GM03348 (cell line): ENCODE measurements around the gene RASSF5.

Experiments used
- DNase-seq: peaks from one replicate; pipeline ENCODE4 v3.0.0; 2012; ENCODE audit warnings: low spot score

RASSF5 gene

DNA sequence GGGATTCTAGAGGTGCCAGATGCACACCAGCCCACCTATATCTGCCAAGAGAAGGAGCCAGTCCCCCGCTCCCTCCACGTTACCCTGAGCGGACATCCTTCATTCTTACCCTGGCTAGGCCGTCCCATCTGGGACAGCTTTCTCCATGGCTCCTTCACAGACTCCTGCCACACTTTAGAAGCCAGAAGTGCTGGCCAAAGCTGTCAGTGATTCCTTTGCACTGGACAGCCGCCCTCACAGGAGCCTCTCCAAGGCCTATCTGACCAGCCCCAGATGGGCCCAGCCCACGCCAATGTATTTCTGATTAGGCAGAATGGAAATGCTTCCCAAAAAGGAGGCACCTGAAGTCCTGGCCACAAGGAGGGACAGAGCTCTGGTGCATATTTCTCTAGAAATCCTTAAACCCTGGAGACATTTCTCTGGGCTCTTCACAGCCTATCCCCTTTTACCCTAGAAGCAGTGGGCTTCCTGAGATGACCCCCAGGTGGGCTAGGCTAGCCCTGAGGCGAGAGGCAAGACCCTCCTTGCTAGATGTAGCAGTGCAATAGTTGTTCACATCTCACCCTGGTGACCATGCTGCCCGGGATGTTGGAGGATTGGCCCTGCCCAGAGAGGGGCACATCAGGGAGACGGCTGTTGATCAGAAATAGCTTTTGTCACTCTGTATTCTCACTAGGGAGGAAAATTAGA, 44.1 kb downstream of the RASSF5 start:
- no peak for DNase-seq

DNA sequence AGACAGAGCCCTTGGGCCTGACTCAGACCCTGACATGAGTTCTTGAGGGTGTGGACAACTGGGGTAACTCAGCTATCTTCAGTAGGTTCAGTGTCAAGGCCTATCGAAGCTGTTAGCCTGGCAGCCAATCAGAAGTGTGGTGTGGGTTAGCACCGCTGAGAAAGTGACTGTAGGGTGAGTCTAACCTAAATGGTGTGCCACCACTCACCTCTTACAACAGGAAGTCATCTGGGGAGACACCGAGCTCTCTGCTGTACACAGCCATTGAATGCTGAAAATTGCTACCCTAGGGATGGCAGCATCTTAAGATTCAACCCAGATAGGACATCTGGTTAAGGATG, 44.6 kb downstream of the RASSF5 start:
- DNase-seq = no peak

DNA sequence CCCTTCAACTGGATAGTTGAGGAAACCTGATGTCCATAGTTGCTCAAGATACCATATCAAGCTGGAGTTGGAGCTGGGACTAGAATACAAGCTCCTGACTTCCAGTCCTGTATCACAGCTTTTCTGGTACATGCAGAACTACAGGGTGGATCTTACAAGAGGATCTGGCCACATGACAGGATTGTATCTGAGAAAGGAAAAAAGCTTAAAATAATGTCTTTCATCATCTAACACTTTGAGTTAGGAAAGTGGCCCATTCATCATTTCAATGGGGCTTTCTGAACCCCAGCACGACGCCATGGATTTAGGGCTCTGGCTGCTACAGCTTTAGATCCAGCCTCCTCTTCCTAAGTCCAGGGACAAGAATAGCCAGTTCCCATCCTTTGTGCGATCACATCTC, 46.9 kb downstream of the RASSF5 start:
- DNase-seq = no peak

DNA sequence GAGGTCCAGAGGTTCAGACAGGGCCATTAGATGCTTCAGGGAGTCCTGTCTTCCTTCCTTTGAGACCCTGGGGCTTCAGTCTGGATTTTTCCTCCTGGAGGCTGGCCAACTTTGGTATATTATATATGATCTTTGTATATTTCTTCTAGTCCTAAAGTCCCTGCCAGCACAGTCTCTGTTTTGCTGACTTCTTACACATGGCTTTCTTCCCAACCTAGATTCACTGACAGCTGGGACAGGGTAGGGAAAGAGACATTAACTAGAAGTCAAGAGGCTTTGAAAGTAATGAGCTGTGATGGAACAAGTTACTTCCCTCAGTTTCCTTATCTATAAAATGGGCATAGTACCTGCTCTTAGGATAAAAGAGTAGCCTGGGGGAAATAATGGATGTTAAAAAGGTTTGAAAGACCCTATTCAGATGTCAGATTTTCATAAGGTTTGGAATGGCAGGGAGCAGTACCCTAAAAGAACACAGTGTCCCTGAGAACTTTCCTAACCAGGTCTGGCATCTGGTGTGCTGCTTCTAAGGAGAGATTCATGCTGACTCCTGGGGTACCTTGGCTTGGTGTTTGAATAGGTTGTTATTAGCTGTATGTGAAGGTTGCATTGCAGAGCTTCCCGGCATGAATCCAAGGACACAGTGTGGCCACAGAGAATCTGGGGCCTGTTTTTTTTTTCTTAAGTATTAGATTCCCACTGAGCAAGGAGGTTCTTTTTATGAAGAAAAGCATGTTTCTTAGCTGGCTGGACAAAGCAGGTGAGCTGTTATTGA, 47.6 kb downstream of the RASSF5 start:
- DNase-seq = no peak

DNA sequence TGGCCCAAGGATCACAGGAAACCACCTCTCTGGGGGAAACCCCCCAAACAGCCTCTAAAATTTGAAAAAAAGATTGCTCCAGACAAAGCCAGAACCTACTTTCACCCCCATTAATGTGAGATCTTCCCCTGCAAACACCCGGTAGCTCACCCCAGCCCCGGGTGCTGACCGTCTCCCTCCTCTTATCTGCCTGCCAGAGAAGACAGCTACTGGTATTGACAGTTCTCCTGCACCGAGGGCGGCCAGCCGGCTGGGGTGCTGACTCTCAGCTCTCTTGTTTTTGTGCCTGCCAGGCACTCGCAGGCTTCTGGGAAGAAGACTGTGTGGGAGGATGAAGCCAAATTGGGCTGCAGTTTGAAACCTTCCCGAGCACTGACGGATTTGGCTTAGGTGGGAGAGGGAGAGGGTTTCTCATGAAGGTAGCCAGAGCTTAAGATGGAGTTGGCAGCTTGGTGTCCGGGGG, 48.2 kb downstream of the RASSF5 start:
- DNase-seq = peak; percentile 55

DNA sequence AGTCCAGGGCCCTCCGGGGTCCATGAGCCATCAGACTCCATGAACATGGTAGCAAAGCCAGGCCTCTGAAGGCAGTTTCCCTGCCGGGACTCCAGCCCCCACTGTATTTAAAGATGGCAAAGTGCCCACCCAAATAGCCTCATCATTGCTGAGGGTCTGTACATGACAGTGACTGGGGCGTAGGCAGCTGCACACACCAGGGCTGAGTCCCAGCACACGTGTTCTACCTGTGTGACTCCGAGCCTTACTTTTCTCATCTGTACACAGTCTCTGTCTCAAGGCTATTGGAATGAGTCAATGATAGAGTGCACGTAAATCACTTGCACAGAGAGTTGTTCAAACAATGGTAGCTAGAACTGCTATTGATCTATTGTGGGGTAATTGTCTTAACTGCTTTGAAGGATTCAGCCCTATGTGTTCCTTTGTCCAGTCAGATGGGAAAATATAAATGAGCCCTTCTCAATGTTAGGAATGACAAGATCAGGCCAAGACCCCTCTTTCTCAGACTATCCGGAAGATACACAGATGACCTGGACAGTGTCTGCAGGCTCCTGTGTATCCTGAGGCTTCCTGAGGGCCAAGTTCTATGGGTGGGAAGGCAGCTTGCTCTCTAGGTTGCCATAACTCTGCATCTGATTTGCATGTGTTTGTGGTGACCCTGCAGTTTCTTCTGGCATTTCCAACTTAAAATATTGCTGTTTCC, 48.9 kb downstream of the RASSF5 start:
- DNase-seq = no peak

DNA sequence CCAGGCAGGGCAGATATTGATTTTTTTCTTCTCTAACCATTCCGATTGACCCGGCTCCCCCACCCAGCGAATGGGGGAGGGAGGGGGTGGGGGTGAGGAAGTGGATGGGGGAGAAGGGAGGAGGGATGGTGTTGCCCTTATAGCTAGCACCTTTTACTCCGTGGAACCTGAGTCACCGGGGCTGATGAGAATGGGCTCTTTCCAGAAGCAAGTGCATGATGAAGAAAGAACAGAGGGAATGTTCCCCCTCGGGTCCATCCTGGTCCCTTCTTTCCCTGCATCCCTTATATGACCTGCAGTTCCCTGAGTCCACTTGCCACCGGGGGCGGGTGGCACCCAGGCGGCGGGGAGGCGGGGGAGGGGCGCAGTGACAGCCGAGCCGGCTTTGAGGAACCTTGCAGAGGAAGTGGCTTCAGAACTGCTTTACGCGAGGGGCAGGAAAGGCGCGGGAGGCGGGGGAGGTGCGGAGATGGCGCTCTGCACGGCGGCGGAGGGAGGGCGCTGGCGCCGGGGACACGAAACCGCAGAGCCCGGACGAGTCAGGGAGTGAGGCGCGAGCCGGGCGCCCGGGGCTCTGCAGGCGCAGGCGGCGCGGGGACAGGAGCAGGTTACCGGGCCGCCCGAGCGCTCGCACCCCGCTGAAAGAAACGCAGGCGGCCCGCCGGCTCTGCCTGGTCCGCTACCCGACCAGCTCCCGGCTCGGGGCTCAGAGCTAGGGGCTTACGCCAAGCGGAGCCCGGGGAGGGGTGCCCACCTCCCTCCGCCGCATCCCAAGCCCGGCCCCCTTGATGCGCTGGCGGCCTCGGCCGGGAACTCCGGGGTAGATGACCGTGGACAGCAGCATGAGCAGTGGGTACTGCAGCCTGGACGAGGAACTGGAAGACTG, 49.7 kb downstream of the RASSF5 start:
- peak; percentile 74 for DNase-seq

DNA sequence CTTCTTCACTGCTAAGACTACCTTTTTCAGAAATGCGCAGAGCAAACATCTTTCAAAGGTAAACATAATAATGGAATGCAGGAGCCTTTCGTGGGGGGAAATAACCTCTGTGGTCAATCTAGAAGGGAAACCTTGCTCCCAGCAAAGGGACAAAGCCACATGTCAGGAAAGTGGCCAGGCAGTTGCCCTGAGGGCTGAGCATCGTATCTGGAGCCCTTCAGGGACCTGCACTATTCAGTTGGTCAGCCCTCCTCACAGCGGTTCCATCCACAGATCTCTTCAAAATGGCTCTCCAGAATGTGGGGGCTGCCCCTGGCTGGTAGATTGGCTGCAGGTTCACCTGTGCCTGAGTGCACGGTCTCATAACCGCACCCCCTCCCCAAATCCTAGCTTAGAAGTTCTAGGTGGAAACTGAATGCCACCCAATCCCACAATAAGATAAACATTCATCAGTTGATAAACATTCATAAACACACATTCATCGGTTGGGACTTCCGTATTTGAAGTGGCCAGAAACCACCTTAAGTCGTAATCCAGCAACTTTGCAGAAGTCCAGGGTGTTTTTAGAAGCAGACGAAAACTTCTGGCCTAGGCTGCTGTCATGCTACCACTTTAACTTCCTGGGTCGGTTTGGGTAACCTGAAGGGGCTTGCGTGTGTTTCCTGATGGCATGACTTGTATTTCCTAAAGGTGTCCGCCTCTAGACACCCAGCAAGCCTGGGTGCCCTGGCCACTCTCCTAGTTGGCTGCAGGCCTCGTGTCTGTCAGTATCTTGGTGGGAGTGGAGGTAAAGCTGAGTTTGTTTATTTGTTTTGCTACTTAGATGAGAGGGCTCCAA, 50.5 kb downstream of the RASSF5 start:
- no peak for DNase-seq

DNA sequence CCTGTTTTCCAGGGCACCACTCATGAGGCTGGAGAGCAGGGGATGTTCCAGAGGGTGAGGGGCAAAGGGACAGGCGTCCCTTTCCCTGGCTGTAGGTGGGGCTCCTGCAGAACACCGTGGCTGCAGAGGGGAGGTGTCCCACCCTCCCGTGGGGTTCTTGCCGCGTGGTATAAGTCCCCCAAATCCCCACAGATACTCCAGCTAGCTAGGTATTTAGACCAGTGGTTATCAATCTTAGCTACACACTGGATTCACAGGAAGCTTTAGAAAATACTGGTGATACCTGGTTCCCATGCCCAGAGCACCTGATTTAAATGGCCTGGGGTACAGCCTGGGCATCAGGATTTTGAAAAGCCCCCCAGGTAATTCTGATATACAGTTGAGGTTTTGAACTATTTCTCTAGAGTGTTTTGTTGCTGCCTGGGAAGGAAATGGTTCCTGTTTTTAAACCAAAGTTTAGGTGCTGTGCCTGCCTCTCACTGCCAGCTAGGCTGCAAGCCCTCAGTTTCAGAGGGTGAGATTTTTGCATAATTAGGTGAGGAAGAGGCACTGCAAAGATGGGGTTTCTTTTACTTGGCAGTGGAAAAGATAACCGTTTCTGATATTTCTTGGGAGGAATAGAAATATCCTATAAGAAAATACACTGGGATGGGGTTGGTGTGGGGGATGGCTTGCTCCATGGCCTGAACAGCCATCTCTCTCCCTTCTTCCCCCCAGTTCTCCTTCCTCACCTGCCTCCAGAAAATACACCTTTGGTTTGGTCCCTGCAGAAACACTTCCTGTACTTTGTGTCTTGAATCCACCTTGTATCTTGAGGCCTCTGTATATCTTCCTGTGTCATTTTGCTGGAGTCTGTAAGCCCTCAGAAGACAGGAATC, 51.7 kb downstream of the RASSF5 start:
- DNase-seq = no peak

DNA sequence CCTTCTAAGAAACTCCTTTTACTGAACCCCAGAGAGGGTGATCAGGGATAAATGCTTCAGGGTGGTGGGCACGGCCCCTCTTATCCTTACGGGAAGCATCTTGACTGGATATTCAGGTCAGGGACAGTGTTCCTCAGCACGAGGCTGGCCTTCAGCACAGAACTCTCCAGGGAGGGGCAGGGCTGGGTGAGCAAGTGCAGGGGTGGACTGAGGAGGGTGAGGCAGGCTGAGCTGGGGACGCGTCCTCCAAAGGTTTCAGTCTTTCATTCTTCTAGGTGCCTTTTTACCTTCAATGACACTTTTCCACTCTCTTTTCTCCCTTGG, 52.3 kb downstream of the RASSF5 start:
- no peak for DNase-seq

DNA sequence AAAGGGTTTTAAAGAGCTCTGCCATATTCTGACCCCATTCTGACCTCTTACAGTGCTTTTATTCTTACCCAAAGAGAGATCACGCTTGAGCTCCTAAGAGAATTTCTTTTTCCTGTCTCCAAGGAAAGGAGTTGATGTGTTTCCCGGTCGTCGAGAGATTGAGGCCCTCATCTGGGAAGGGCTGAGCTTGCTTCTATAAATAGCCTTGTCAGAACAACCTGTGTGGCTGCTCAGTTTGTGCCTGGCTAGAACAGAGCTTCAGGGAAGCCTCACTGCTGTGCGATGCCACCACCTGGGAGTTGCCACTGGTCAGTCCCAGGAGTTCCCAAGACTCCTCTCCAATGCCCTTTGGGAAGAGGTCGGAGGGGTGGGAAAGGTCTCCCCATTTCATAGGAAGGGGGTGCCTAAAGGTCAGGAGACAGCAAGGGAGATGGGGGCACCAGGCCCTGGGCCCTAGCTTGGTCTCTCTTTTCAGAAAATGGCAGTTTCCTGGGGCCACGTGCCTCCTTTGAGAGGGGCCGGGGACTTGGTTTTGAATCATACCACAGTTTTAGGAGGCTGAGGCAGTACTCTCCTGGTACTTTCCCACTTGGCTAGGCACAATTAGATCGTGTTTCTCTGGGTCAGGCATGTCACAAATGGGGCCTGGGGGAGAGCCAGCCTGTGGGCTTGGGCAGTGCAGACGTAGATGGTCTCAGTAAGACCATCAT, 52.8 kb downstream of the RASSF5 start:
- no peak for DNase-seq

DNA sequence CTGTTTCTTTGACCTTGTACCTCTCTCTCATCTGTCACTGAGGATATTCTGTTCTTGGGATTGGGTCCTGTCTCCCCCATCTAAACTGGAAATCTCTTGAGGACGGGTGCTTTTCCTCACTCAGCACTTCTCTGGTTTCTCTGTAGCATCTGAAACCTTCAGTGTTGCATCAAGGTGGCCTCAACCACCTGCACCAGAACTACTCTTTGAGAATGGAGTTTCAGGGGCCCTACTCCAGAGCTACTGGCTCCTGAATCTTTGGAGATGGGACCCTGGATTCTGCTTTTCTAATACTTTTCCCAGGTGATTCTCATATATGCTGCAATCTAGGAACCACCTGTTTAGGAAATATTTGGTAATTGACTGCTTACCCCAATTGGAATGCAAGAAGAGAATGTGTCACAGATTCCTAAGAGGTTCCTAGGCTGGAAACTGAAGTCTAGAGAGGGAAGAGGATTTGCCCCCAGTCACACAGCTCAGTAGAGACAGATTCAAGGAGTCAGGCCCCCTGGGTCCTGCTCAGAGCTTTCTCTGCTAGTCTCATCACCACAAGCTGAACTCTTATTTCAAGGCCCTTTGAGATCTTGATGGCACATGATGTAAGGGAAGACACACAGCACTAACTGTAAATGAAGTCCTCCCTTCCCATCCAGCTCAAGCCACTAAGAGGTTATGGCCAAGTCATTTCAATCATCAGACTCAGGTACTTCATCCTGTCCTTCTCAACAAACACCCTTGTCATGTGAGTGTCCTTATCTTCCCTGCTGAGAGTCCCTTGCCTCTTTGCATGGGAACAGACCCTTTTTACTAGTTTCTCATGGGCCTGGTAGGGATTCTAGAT, 56.3 kb downstream of the RASSF5 start:
- no peak for DNase-seq

DNA sequence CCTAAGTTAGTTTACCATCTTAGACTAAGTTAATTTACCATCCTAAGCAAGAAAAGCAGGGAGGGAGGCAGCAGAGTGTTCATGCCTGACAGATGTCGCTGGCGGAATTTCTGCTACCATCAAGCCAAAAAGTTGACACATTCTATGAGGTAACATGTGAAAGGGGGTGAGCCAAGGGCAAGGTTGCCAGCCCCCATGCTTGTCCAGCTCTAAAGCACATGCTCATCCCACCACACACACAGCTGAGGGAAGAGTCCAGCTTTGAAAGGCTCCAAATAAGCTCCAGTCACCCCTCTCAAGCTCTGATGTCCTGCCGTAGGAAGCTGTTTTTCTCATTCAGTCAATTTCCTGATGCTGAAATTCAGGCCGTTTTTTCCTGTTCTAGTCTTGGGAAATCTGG, 58.7 kb downstream of the RASSF5 start:
- DNase-seq = no peak

DNA sequence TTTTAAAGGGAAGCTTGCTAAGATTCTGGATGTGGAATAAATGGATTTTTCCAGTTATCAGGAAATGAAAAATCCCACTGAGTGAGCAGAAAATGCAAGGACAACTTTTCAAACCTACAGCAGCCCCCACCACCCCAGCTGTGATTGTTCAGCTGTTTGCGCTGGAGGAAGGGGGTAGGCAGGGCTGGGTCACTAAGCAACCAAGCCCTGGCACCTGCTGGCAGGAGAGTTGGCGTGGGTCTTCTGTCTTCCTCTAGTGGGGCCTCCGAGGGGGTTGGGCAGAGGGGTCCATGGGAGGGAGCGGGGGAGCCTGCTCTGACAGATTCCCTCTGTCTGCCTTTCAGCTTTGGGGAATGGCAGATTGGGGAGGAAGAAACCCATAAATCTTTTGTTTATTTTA, 59.7 kb downstream of the RASSF5 start:
- DNase-seq = no peak

DNA sequence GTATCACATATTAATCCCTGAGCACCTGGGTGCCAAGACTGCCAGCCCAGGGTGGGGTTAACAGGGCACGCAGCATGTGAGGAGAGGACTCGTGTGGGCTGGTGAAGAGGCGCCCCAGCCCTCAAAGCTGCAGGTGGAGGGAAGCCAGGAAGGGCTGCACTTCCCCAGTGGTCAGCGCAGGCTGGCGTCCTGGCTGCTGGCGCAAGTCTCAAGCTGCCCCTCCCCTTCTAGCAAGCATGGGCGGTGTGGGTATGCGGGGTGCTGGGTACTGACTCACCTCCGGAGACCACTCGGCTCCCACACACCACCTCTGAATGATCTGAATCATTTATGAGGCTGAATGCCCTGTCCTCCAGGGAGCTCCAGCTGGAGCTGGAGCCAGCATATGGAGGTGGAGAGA, 60.9 kb downstream of the RASSF5 start:
- DNase-seq = no peak

DNA sequence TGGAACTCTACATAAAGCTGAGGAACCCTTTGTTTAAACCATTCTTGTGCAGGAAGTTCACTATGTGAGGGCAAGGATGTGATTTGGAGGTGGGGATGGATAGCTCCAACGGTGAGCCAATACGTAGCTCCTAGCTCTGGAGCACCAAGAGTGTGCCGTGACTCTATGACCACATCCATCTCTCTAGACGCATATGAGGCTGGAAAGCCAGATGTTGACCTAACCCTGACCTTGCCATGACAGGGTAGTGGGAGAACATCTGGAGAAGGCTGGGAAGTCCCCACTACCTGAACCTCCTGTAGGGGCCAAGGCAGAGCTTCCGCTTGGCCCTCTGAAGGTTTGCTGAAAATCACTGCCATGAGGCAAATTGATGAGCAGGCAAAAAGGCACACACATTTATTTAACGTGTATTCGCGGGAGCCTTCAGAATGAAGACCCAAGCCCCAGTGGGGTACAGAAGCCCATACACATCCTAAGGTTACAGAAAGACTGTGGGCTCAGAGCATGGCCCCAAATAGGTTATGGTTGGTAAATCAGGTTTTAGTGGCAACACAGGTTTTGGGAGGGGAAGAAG, 61.5 kb downstream of the RASSF5 start:
- no peak for DNase-seq

DNA sequence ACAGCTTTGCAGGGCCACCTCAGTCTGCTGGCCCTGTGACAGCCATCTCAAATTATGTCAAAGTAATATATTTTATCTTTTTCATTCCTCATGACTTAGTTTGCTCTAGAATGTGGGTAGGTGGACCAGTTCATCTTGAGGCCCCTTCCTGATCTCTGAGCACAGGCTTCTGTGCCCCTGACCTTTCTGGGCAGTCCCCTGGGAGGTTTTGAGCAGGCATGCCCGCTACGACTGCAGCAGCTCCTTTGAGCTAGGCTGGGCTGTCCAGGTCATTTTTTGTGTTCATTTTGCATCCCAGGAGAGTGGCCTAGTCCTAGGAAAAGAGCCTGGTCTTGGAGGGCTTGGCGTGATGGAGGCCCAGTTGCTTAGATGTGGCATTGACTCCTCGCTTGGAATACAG, 62.2 kb downstream of the RASSF5 start:
- no peak for DNase-seq

DNA sequence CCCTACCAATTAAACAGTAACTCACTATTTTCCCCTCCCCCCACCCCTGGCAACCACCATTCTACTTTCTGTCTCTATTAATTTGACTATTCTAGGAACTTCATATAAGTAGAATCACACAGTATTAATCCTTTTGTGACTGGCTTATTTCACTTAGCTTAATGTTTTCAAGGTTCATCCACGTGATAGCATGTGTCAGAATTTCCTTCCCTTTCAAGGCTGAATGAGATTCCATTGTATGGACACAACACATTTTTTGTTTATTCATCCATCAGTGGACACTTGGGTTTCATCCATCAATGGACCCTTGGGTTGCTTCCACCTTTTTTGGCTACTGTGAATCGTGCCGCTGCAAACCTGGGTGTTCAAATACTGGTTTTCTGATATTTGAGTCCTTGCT, 63.2 kb downstream of the RASSF5 start:
- no peak for DNase-seq

DNA sequence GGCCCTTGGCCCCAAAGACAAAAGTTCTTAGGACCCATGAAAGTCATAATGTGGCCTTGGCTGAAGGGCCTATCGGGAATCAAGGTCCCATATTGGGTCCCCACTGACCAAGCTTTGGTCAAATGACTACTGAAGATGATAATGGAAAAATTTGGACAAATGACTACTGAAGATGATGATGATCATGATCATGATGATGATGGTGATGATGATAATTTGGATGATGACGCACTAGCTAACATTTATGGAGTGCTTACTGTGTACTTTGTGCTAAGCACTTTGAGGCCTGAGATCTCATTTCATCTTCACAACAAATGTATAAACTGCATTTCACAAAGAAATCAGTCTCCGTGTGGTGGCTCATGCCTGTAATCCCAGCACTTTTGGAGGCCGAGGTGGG, 65.5 kb downstream of the RASSF5 start:
- DNase-seq = no peak
